ENCODE data around the gene PCED1B.

PCED1B gene

DNA sequence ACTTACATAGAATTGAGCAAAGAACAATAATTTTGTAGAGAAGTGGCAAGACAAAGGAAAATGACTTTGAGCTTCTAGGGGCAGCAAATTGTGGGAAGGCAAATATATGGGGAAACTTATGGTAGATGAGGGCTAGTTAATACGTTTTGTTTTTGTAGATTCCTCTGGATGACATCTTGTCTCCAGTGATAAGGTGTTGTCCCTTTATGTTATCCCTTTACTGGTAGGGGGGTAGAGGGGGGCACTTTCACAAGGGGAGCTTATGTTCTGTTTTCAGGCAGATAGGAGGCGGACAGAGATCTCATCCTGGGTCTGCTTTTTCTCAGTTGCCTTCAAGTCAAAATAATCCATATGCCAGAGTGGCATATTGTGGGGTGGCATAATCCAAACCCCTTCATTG is 106.8 kb downstream of the PCED1B start:
- TF ChIP-seq ZBTB7A (IDR thresholded peaks at IDR 0.05; ENCODE audit: low read depth) (no peak), TAF1 (IDR thresholded peaks at IDR 0.05; ENCODE audit: low read depth) (no peak), RAD21 (IDR thresholded peaks at IDR 0.05; ENCODE audit: low read depth) (no peak), CREB1 (IDR thresholded peaks at IDR 0.05; ENCODE audit: low read depth) (no peak), TEAD4 (IDR thresholded peaks at IDR 0.05) (no peak), EGR1 (IDR thresholded peaks at IDR 0.05) (no peak), EP300 (IDR thresholded peaks at IDR 0.05; ENCODE audit: borderline replicate concordance) (no peak), FOXM1 (IDR thresholded peaks at IDR 0.05; ENCODE audit: borderline replicate concordance, low read depth) (no peak)
- TF ChIP-seq, protein P1, sequence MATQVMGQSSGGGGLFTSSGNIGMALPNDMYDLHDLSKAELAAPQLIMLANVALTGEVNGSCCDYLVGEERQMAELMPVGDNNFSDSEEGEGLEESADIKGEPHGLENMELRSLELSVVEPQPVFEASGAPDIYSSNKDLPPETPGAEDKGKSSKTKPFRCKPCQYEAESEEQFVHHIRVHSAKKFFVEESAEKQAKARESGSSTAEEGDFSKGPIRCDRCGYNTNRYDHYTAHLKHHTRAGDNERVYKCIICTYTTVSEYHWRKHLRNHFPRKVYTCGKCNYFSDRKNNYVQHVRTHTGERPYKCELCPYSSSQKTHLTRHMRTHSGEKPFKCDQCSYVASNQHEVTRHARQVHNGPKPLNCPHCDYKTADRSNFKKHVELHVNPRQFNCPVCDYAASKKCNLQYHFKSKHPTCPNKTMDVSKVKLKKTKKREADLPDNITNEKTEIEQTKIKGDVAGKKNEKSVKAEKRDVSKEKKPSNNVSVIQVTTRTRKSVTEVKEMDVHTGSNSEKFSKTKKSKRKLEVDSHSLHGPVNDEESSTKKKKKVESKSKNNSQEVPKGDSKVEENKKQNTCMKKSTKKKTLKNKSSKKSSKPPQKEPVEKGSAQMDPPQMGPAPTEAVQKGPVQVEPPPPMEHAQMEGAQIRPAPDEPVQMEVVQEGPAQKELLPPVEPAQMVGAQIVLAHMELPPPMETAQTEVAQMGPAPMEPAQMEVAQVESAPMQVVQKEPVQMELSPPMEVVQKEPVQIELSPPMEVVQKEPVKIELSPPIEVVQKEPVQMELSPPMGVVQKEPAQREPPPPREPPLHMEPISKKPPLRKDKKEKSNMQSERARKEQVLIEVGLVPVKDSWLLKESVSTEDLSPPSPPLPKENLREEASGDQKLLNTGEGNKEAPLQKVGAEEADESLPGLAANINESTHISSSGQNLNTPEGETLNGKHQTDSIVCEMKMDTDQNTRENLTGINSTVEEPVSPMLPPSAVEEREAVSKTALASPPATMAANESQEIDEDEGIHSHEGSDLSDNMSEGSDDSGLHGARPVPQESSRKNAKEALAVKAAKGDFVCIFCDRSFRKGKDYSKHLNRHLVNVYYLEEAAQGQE (IDR thresholded peaks at IDR 0.05; ENCODE audit: low read depth), result no peak
- TF ChIP-seq, protein P2, sequence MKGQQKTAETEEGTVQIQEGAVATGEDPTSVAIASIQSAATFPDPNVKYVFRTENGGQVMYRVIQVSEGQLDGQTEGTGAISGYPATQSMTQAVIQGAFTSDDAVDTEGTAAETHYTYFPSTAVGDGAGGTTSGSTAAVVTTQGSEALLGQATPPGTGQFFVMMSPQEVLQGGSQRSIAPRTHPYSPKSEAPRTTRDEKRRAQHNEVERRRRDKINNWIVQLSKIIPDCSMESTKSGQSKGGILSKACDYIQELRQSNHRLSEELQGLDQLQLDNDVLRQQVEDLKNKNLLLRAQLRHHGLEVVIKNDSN (IDR thresholded peaks at IDR 0.05), result no peak
- TF ChIP-seq, protein P3, sequence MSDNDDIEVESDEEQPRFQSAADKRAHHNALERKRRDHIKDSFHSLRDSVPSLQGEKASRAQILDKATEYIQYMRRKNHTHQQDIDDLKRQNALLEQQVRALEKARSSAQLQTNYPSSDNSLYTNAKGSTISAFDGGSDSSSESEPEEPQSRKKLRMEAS (IDR thresholded peaks at IDR 0.05), result no peak

DNA sequence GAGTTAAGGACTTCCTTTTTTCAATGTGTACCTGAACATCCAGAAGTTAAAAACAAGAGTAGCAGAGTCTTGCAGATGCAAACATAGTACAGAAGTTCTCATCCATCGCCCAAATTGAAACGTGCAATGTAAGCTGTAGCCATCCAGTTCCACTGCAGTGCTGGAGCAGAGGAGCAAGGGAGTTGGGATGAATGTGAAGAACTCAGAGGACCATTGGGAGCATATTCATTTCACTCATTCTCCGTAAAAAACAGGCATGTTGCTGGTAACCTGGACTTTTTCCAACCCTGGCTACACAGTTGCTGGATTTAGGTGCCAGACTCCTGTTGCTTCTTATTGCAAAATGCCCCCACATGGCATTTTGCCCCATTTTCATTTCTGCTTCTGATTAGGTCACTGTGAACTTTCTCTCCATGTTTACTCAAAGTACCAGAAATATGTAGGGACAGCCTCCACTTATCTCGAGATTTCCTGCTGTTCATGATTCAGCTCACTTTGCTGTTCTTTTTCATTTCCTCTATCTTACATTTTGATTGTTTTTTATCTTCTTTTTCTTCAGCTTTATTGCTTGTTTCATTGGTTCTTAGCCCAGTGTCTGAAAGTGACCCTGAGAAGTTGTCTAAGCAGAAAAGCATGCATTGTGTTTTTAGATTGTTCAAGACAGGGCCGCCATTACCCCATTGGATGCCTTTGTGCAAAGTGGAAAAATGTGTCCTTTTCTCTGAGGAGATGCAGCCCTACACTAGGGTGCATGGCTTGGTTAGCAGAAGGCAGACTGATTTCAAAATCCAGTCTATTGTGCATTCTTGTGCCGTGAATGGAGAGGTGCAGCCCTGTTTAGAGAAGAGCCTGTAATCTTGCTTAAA is 109.4 kb downstream of the PCED1B start:
- peak; percentile 68 for TF ChIP-seq CEBPB (IDR thresholded peaks at IDR 0.05)
- peak; percentile 54; the same call in 1 of the 2 replicates for TF ChIP-seq NFIC (IDR thresholded peaks at IDR 0.05)
- TF ChIP-seq YY1 (IDR thresholded peaks at IDR 0.05; ENCODE audit: low read depth), result no peak
- no peak for TF ChIP-seq TEAD4 (IDR thresholded peaks at IDR 0.05)
- TF ChIP-seq, protein P3 (IDR thresholded peaks at IDR 0.05), result no peak
- no peak for TF ChIP-seq EGR1 (IDR thresholded peaks at IDR 0.05)
- TF ChIP-seq TAF1 (IDR thresholded peaks at IDR 0.05; ENCODE audit: low read depth), result no peak
- no peak for TF ChIP-seq ZBTB7A (IDR thresholded peaks at IDR 0.05; ENCODE audit: low read depth)
- TF ChIP-seq, protein P2 (IDR thresholded peaks at IDR 0.05), result no peak

DNA sequence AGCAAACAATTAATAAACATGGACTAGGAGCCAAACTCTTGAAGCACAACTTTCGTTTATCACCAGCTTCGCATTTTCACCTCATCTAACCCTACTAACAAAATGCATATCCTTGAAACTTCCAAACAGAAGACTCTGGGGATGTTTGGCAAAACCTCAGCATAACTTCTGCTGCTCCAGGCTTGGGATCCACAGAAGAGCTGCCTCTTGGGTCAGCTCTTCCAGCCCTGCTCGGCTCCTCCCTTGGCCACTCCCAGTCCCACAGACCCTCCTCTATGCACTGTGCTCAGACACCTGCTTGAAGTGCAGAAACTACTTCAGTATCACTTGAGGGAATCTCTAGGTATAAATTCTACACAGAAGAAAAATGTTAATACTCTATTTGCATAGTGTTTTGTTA is 110.3 kb downstream of the PCED1B start:
- TF ChIP-seq TEAD4 (IDR thresholded peaks at IDR 0.05), result no peak
- TF ChIP-seq, protein P2 (IDR thresholded peaks at IDR 0.05), result no peak
- TF ChIP-seq CEBPB (IDR thresholded peaks at IDR 0.05), result no peak
- no peak for TF ChIP-seq TCF12 (IDR thresholded peaks at IDR 0.05; ENCODE audit: low read depth)
- no peak for TF ChIP-seq RAD21 (IDR thresholded peaks at IDR 0.05; ENCODE audit: low read depth)
- TF ChIP-seq FOXM1 (IDR thresholded peaks at IDR 0.05; ENCODE audit: borderline replicate concordance, low read depth), result no peak
- TF ChIP-seq, protein P1 (IDR thresholded peaks at IDR 0.05; ENCODE audit: low read depth), result no peak
- no peak for TF ChIP-seq NFIC (IDR thresholded peaks at IDR 0.05)
- TF ChIP-seq CREB1 (IDR thresholded peaks at IDR 0.05; ENCODE audit: low read depth), result no peak
- no peak for TF ChIP-seq EGR1 (IDR thresholded peaks at IDR 0.05)

DNA sequence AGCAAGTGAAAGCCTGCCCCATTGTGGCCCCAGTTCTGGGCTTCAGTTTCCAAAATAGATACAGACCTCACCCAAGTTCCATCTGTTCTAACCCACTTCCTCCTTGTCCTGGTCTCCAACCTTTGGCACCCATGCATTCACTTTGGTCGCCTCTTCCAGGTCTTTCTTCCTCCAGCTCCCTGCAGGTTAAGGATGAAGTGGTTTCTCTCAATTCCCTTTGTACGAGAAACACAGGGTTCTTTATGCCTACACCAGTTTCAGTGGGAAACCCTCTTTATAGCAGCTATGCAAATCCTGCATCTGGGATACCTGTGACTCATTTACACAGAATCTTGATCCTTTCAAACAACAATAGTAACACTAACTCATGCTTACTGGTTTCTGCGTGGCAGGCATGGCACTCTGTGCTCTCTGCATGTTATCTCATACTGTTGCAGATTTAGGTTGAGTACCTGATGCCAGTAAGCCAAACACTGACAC is 110.9 kb downstream of the PCED1B start:
- TF ChIP-seq, protein P3 (IDR thresholded peaks at IDR 0.05), result no peak
- TF ChIP-seq EP300 (IDR thresholded peaks at IDR 0.05; ENCODE audit: borderline replicate concordance), result no peak

DNA sequence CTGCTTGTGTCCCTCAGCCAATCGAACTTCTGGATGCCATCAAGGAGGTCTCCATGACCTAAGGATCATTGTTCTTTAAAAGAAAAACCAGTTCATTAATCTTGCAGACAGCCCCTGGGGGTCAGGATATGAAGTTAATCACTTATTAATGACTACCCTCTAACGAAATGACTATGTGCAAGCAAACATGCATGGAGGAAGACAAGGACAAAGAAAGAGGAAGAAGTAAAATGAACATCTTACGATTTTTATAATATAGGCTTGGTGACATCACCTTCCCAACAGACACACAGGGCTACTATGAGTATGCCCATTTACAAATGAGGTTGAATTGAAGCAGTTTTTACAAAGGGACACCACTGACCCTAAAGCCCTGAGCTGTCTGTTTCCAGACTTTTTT is 111.5 kb downstream of the PCED1B start:
- TF ChIP-seq, protein P2 (IDR thresholded peaks at IDR 0.05), result no peak
- TF ChIP-seq CEBPB (IDR thresholded peaks at IDR 0.05), result no peak
- TF ChIP-seq TAF1 (IDR thresholded peaks at IDR 0.05; ENCODE audit: low read depth), result no peak
- no peak for TF ChIP-seq EP300 (IDR thresholded peaks at IDR 0.05; ENCODE audit: borderline replicate concordance)
- TF ChIP-seq, protein P3 (IDR thresholded peaks at IDR 0.05), result no peak
- no peak for TF ChIP-seq TCF12 (IDR thresholded peaks at IDR 0.05; ENCODE audit: low read depth)
- no peak for TF ChIP-seq ZBTB7A (IDR thresholded peaks at IDR 0.05; ENCODE audit: low read depth)
- TF ChIP-seq TEAD4 (IDR thresholded peaks at IDR 0.05), result no peak
